ENCODE measurements around the gene AGER.

- TF ChIP-seq, protein P1, sequence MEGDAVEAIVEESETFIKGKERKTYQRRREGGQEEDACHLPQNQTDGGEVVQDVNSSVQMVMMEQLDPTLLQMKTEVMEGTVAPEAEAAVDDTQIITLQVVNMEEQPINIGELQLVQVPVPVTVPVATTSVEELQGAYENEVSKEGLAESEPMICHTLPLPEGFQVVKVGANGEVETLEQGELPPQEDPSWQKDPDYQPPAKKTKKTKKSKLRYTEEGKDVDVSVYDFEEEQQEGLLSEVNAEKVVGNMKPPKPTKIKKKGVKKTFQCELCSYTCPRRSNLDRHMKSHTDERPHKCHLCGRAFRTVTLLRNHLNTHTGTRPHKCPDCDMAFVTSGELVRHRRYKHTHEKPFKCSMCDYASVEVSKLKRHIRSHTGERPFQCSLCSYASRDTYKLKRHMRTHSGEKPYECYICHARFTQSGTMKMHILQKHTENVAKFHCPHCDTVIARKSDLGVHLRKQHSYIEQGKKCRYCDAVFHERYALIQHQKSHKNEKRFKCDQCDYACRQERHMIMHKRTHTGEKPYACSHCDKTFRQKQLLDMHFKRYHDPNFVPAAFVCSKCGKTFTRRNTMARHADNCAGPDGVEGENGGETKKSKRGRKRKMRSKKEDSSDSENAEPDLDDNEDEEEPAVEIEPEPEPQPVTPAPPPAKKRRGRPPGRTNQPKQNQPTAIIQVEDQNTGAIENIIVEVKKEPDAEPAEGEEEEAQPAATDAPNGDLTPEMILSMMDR (IDR thresholded peaks at IDR 0.05; ENCODE audit: extremely low read depth in 1 of 2, insufficient read depth in 1 of 2, low read depth in 1 of 2, low read length in 2 of 2): no peak
- TF ChIP-seq, protein P2, sequence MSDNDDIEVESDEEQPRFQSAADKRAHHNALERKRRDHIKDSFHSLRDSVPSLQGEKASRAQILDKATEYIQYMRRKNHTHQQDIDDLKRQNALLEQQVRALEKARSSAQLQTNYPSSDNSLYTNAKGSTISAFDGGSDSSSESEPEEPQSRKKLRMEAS (IDR thresholded peaks at IDR 0.05; ENCODE audit: insufficient read depth, insufficient read length): no peak
Measured at GRCh38 chr6:32222333-32223230, 38.5 kb upstream of the AGER start.

Measured in endothelial cell of umbilical vein (primary cell).